Astrocyte (in vitro differentiated cells and primary cell): ENCODE results near the gene TCF7L2. TPM values are rescaled to one million over a fixed set of nuclear protein-coding genes. Genes with fewer than 3 reads are reported as not detected.

Experiments
- DNase-seq: peaks from one replicate; pipeline ENCODE4 v3.0.0-alpha.2; 2010; ENCODE audit warnings: low read depth
- FAIRE-seq: peaks from 2 replicates; lab custom pipeline; 2011; peaks lifted over from hg19 to GRCh38; lab: Jason Lieb, UNC
- H2AFZ ChIP-seq: 2 replicates; pipeline ENCODE4 v1.6.0; 2012; ENCODE audit warnings: low read depth, low read length, inconsistent platforms
- H3K27ac ChIP-seq: 2 replicates; pipeline ENCODE4 v1.5.1; 2011; ENCODE audit warnings: low read depth, low read length, inconsistent platforms
- H3K27me3 ChIP-seq: 2 replicates; pipeline ENCODE4 v1.6.0; 2011; ENCODE audit warnings: low read length, inconsistent platforms; ENCODE audit not compliant: insufficient read depth
- H3K36me3 ChIP-seq: 2 replicates; pipeline ENCODE4 v1.5.1; 2011; ENCODE audit warnings: low read length, inconsistent platforms; ENCODE audit not compliant: insufficient read depth
- H3K4me1 ChIP-seq: 2 replicates; pipeline ENCODE4 v1.5.1; 2011; ENCODE audit warnings: low read length, inconsistent platforms; ENCODE audit not compliant: insufficient read depth
- H3K4me2 ChIP-seq: 2 replicates; pipeline ENCODE4 v1.6.0; 2012; ENCODE audit warnings: low read length, inconsistent platforms
- H3K4me3 ChIP-seq: 2 replicates; pipeline ENCODE4 v1.5.1; 2011; ENCODE audit warnings: low read depth, mild to moderate bottlenecking, low read length, inconsistent platforms; ENCODE audit not compliant: insufficient read depth
- H3K79me2 ChIP-seq: 2 replicates; pipeline ENCODE4 v1.6.0; 2012; ENCODE audit warnings: mild to moderate bottlenecking, low read length, inconsistent platforms; ENCODE audit not compliant: insufficient read depth
- H3K9ac ChIP-seq: 2 replicates; pipeline ENCODE4 v1.6.0; 2012; ENCODE audit warnings: mild to moderate bottlenecking, low read length, inconsistent platforms
- H3K9me3 ChIP-seq: 2 replicates; pipeline ENCODE4 v1.5.1; 2012; ENCODE audit warnings: low read depth, mild to moderate bottlenecking, low read length, inconsistent platforms; ENCODE audit not compliant: insufficient read depth
- H4K20me1 ChIP-seq: 2 replicates; pipeline ENCODE4 v1.6.0; 2012; ENCODE audit warnings: low read length, inconsistent platforms; ENCODE audit not compliant: insufficient read depth
- H3K27ac Mint-ChIP-seq: one replicate; pipeline ENCODE4 v1.8.0; 2021; ENCODE audit warnings: mild to moderate bottlenecking, mixed read lengths; ENCODE audit not compliant: unreplicated experiment
- H3K27me3 Mint-ChIP-seq: one replicate; pipeline ENCODE4 v1.8.0; 2021; ENCODE audit warnings: low read depth, mixed read lengths; ENCODE audit not compliant: unreplicated experiment
- H3K36me3 Mint-ChIP-seq: one replicate; pipeline ENCODE4 v1.8.0; 2021; ENCODE audit warnings: low read depth, mixed read lengths; ENCODE audit not compliant: unreplicated experiment
- H3K4me1 Mint-ChIP-seq: one replicate; pipeline ENCODE4 v1.8.0; 2021; ENCODE audit warnings: low read depth, mixed read lengths; ENCODE audit not compliant: unreplicated experiment
- H3K4me3 Mint-ChIP-seq: one replicate; pipeline ENCODE4 v1.8.0; 2021; ENCODE audit warnings: mild to moderate bottlenecking, moderate library complexity, mixed read lengths; ENCODE audit not compliant: unreplicated experiment
- H3K9me3 Mint-ChIP-seq: one replicate; pipeline ENCODE4 v1.8.0; 2021; ENCODE audit warnings: mild to moderate bottlenecking, mixed read lengths; ENCODE audit not compliant: unreplicated experiment
- CTCF ChIP-seq: IDR thresholded peaks from 2 replicates; pipeline ENCODE4 v1.5.1; 2011; ENCODE audit warnings: low read depth, mild to moderate bottlenecking, inconsistent platforms, low read length, moderate library complexity; ENCODE audit not compliant: insufficient read depth
- EZH2 ChIP-seq: IDR thresholded peaks from 2 replicates; pipeline ENCODE4 v1.6.1; 2012; ENCODE audit warnings: mild to moderate bottlenecking, low read length, inconsistent platforms; ENCODE audit not compliant: insufficient read depth
- total RNA-seq: library from RNA; stranded (reverse); gene quantifications from 2 replicates; pipeline ENCODE4 v1.2.1, GENCODE V29; 2021

Gene TCF7L2
- total RNA-seq, 1 donor from 2014 or later = 52.4 TPM

- Mint-ChIP-seq H3K27ac (no peak overlapping the region), H3K4me3 (no peak overlapping the region), H3K36me3 (peaks cover 32% of the 10 kb centered on the region), H3K4me1 (peaks cover 3% of the 10 kb centered on the region), H3K9me3 (no peaks in the 10 kb centered on the region), H3K27me3 (no peaks in the 10 kb centered on the region)
- peaks cover 45% of the 10 kb centered on the region for H3K36me3 ChIP-seq
- no peaks in the 10 kb centered on the region for H3K79me2 ChIP-seq
- no peak overlapping the region for H3K4me3 ChIP-seq
- no peak for FAIRE-seq
- H3K4me1 ChIP-seq = no peaks in the 10 kb centered on the region
- no peak overlapping the region for H3K9ac ChIP-seq
- H3K27ac ChIP-seq = no peak overlapping the region
- TF ChIP-seq CTCF (no peak), EZH2 (no peak)
- no peaks in the 10 kb centered on the region for H3K9me3 ChIP-seq
- H3K27me3 ChIP-seq = no peaks in the 10 kb centered on the region
- H3K4me2 ChIP-seq = no peak overlapping the region
- no peak for DNase-seq
- no peak overlapping the region for H2AFZ ChIP-seq
- peaks cover 3% of the 10 kb centered on the region for H4K20me1 ChIP-seq
Measured at GRCh38 chr10:113151190-113151666, 201.2 kb downstream of the TCF7L2 start.

GRCh38 chr10:113153493-113154102 is 203.6 kb downstream of the TCF7L2 start:
- Mint-ChIP-seq H3K9me3 (no peaks in the 10 kb centered on the region), H3K4me1 (peaks cover 3% of the 10 kb centered on the region), H3K27me3 (no peaks in the 10 kb centered on the region), H3K36me3 (peaks cover 39% of the 10 kb centered on the region), H3K27ac (no peak overlapping the region), H3K4me3 (no peak overlapping the region)
- FAIRE-seq (no peak), DNase-seq (no peak)
- Histone ChIP-seq H3K27me3 (no peaks in the 10 kb centered on the region), H3K9ac (no peak overlapping the region), H4K20me1 (peaks cover 3% of the 10 kb centered on the region), H2AFZ (no peak overlapping the region), H3K9me3 (no peaks in the 10 kb centered on the region), H3K79me2 (no peaks in the 10 kb centered on the region), H3K4me1 (no peaks in the 10 kb centered on the region), H3K4me2 (no peak overlapping the region), H3K4me3 (no peak overlapping the region), H3K36me3 (peaks cover 40% of the 10 kb centered on the region), H3K27ac (no peak overlapping the region)
- TF ChIP-seq CTCF (no peak), EZH2 (no peak)

- Histone ChIP-seq H3K4me1 (peaks cover 10% of the 10 kb centered on the region), H2AFZ (no peak overlapping the region), H4K20me1 (peaks cover 3% of the 10 kb centered on the region), H3K79me2 (no peaks in the 10 kb centered on the region), H3K36me3 (peaks cover 20% of the 10 kb centered on the region), H3K9me3 (no peaks in the 10 kb centered on the region), H3K4me3 (no peak overlapping the region), H3K9ac (no peak overlapping the region), H3K27me3 (no peaks in the 10 kb centered on the region), H3K4me2 (no peak overlapping the region), H3K27ac (no peak overlapping the region)
- FAIRE-seq = no peak
- Mint-ChIP-seq H3K27me3 (no peaks in the 10 kb centered on the region), H3K36me3 (peaks cover 32% of the 10 kb centered on the region), H3K9me3 (no peaks in the 10 kb centered on the region), H3K4me3 (no peak overlapping the region), H3K27ac (no peak overlapping the region), H3K4me1 (peaks cover 17% of the 10 kb centered on the region)
- TF ChIP-seq CTCF (no peak), EZH2 (no peak)
- no peak for DNase-seq
Measured at GRCh38 chr10:113157441-113157840, 207.4 kb downstream of the TCF7L2 start.
